DOHH2 (cell line): Measurements from ENCODE around the gene RUSF1.

Source experiments
- EZH2phosphoT487 ChIP-seq: fragments of 200-600 bp; sonication (generic); IDR thresholded peaks from 2 replicates; pipeline ENCODE4 v1.6.1; 2017; ENCODE audit warnings: borderline replicate concordance, mild to moderate bottlenecking, antibody characterized with exemption, low read length, moderate library complexity, mixed read lengths
- TF ChIP-seq, protein P1 (sequence below): fragments of 200-600 bp; sonication (generic); IDR thresholded peaks from one replicate; pipeline ENCODE4 v1.5.1; 2014; ENCODE audit warnings: antibody characterized with exemption, mild to moderate bottlenecking, low read depth, low read length; ENCODE audit not compliant: poor library complexity, severe bottlenecking

GRCh38 chr16:31440516-31441184 lies 67.5 kb downstream of the RUSF1 start:
- TF ChIP-seq, protein P1, sequence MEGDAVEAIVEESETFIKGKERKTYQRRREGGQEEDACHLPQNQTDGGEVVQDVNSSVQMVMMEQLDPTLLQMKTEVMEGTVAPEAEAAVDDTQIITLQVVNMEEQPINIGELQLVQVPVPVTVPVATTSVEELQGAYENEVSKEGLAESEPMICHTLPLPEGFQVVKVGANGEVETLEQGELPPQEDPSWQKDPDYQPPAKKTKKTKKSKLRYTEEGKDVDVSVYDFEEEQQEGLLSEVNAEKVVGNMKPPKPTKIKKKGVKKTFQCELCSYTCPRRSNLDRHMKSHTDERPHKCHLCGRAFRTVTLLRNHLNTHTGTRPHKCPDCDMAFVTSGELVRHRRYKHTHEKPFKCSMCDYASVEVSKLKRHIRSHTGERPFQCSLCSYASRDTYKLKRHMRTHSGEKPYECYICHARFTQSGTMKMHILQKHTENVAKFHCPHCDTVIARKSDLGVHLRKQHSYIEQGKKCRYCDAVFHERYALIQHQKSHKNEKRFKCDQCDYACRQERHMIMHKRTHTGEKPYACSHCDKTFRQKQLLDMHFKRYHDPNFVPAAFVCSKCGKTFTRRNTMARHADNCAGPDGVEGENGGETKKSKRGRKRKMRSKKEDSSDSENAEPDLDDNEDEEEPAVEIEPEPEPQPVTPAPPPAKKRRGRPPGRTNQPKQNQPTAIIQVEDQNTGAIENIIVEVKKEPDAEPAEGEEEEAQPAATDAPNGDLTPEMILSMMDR, result no peak
- no peak for TF ChIP-seq EZH2phosphoT487
